Measurements from ENCODE around the gene SYCP2L.

Gene SYCP2L

DNA sequence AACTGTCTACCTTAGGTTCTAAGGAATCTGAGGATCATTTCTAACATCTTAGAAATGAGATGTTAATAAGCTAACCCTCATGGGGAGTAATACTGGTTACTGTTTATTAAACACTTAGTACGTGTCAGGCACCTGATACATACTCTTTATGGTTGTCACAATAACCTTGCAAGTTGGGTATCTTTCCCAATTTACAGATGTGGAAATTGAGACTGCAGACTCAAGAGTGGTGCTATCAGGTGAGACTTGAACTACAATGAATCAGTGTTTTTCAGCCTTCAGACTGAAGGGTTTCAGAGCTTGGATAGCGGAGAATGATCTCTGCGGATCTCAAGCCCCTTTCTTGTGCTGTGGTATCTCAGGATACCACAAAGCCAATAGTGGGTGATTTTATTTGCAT, 130.2 kb downstream of the SYCP2L start:
- no peak for TF ChIP-seq ZFX (IDR thresholded peaks at IDR 0.05)
- TF ChIP-seq, protein P1, sequence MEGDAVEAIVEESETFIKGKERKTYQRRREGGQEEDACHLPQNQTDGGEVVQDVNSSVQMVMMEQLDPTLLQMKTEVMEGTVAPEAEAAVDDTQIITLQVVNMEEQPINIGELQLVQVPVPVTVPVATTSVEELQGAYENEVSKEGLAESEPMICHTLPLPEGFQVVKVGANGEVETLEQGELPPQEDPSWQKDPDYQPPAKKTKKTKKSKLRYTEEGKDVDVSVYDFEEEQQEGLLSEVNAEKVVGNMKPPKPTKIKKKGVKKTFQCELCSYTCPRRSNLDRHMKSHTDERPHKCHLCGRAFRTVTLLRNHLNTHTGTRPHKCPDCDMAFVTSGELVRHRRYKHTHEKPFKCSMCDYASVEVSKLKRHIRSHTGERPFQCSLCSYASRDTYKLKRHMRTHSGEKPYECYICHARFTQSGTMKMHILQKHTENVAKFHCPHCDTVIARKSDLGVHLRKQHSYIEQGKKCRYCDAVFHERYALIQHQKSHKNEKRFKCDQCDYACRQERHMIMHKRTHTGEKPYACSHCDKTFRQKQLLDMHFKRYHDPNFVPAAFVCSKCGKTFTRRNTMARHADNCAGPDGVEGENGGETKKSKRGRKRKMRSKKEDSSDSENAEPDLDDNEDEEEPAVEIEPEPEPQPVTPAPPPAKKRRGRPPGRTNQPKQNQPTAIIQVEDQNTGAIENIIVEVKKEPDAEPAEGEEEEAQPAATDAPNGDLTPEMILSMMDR (conservative IDR thresholded peaks at IDR 0.05) = no peak
- H3K27ac ChIP-seq = no peak overlapping the region; the same call in 1 of the 2 replicates

DNA sequence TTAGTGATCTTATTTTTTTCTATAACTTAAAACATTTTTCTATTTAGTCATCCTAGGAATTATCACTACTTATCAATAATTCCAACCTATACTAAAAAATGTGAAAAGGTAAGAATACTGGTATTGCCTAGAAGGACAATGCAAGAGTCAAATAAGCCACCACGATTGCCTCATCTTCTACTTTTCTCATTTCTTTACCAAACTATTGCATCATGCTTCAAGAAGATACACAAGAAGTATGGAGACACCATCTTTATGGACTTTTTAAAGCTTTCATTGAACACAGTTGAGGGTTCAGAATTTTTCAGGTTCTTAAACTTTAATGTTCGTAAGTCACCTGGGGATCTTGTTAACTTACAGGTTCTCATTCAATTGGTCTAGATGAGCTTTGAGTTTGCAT, 131.4 kb downstream of the SYCP2L start:
- no peak overlapping the region for H3K27ac ChIP-seq
- TF ChIP-seq, protein P1 (conservative IDR thresholded peaks at IDR 0.05) = no peak
- TF ChIP-seq ZFX (IDR thresholded peaks at IDR 0.05) = no peak

DNA sequence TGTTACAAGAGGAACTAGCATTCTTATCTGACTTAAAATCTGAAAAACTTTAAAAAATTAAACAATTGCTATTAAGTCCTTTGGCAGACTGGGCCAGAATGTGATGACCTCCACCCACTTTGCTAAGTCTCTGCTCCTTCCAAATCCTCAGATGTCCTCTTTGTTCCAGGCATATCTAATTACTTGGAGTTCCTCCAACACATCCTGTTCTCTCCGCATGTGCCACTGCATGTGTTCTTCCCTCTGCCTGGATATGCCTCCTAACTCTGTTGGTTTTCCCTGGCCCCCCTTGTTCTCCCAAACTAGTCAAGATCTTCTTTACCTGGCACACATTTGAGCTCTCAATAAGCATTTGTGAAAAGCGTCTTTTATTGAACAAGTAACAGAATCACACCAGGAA, 134.2 kb downstream of the SYCP2L start:
- no peak for TF ChIP-seq ZFX (IDR thresholded peaks at IDR 0.05)
- TF ChIP-seq, protein P1 (conservative IDR thresholded peaks at IDR 0.05) = no peak
- peak overlapping the region; percentile 83; the same call in 1 of the 2 replicates for H3K27ac ChIP-seq

DNA sequence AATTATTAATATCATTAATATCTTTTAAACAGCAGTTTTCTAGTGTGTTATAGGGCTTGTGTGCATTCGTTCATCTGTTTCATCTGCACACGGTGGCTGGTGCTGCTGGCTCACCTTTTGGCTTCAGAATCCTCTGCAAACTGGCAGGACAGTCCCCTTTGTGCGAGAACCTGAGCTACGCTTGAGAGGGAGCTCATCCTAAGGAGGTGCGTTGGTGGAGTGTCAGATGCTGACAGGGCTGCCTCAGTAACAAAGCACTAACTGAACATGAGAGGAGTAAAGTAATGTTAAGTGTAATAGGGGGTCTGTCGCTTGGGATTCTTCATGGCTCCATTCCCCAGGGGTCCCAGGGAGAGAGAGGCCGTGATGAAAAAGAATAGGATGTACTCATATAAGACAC, 134.9 kb downstream of the SYCP2L start:
- peak overlapping the region; percentile 83 for H3K27ac ChIP-seq
- TF ChIP-seq ZFX (IDR thresholded peaks at IDR 0.05) = no peak
- TF ChIP-seq, protein P1 (conservative IDR thresholded peaks at IDR 0.05) = no peak

DNA sequence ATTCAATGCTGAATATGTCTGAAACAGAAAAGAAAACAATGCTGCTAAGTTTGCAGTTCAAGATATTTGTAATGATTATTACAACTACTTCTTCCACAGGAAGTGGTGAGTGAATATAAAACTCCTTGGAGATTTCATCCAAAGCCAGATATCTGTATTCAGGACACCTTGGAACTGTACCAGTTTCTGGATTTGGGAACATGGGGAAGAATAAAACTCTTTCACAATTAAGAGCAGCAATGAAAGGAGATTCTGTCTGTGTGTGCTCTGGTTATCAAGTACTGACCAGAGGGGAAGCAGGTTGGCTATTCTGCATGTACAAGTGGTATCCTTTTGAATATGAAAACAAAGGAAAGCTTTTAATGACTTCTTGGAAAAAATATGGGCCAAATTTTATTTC, 136.2 kb downstream of the SYCP2L start:
- H3K27ac ChIP-seq = no peak overlapping the region
- TF ChIP-seq, protein P1 (conservative IDR thresholded peaks at IDR 0.05) = no peak
- TF ChIP-seq ZFX (IDR thresholded peaks at IDR 0.05) = no peak

Measured in C4-2B (cell line).